Measurements from ENCODE around the gene ASB6.

The ASB6 gene

GRCh38 chr9:129626625-129627284 is 15.2 kb downstream of the ASB6 start:
- no peak for DNase-seq (ENCODE audit: low read depth in 2 of 2)

DNA sequence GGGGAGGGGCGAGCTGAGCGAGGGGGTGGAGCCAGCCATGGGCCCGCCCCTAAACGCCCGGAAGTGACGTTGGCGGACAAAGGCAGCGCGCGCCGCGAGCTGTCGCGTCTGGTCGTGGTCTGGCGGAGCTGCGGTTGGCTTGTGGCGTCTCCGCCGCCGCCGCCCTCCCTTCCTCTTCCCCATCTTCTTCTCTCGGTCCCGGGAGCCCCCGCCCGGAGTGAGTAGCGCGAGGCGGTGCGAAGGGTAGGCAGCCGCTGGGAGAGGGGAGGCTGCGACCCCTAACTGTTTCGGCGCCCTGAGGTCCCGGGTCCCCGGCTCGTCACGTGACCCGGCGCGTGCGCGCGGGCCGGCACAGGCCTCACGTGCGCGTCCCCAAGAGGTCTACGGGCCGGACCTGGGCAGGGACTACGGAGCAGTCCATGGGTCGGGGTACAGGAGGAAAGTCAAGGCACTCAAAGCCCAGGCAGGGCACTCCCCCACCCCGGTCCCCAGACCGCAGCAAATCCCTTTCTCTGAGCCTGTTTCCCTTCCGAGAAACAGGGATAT is 15.8 kb downstream of the ASB6 start, which contains the start of gene NTMT1:
Gene NTMT1 (plus strand): TSS at position 85 of the 546 bp plus-strand sequence. CDS start 6,541 bp downstream, outside the sequence.
- DNase-seq (ENCODE audit: low read depth in 2 of 2) = peak; percentile 84 to 88

- DNase-seq (ENCODE audit: low read depth in 2 of 2) = no peak
These were observed 17.0 kb downstream of the ASB6 start for GRCh38 chr9:129624947-129625346.

DNA sequence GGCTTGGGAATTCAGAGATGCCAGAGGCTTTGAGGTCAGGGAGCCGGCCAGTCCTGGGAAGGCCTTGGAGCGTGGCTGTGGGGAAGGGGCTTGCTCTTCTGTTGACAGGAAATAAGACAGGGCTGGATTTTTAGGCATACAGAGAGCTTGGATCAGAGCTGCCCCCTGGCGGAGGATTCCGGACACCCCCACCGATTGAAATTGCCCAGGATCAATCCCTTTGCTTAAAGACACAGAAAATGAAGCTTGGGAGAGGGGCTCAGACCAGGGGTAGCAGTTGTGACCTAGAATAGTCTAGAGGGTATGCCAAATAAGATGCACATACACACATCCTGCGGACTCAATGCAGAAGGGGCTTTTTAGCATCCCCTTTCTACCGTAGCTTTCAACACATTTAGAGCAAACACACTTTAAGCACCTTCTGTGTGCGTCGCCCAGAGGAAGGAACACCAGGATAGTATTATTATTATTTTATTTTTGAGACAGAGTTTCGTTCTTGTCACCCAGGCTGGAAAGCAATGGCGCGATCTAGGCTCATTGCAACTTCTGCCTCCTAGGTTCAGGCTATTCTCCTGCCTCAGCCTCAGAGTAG is 17.7 kb downstream of the ASB6 start:
- DNase-seq (ENCODE audit: low read depth in 2 of 2) = peak; percentile 56 to 71

- DNase-seq (ENCODE audit: low read depth in 2 of 2) = no peak
These were observed 18.6 kb downstream of the ASB6 start for GRCh38 chr9:129623331-129623730.

DNA sequence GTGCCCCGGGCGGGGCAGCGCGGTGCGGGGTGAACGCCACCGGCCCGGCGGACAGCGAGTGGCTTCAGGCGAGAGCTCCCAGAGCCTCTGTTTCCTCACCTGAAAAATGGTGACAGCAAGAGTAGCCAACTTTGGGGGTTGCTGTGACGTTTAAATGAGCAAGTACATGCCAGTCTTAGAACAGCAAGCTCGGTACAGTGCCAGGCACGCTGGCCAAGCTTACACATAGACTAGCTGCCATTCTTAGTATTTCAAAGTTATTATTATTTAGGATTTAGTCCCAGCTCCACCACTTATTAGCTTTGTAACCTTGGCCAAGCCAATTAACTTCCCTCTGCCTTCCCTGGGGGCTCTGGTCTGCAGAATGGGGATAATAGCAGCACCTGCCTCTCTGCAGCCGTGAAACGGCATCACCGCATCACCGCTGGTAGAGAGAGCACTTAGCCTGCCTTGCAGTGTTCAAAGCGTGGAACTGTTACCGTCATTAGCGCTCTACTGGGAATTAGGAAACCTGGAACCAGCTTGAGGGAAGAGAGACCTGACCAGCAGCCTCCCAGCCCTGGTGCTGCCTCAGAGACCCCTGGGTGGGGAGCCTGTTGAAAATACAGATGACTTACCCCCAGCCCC is 21.2 kb downstream of the ASB6 start, which contains the start of gene C9orf50:
Gene C9orf50 (minus strand): TSS at position 433 of the 627 bp plus-strand sequence. CDS start 527 bp downstream, outside the sequence.
- DNase-seq (ENCODE audit: low read depth in 2 of 2) = no peak

GRCh38 chr9:129619787-129620668 is 21.9 kb downstream of the ASB6 start:
- DNase-seq (ENCODE audit: low read depth in 2 of 2) = no peak

GRCh38 chr9:129617167-129617566 is 24.8 kb downstream of the ASB6 start:
- no peak for DNase-seq (ENCODE audit: low read depth in 2 of 2)

- DNase-seq (ENCODE audit: low read depth in 2 of 2) = no peak
These were observed 26.3 kb downstream of the ASB6 start for GRCh38 chr9:129615407-129616285.

DNA sequence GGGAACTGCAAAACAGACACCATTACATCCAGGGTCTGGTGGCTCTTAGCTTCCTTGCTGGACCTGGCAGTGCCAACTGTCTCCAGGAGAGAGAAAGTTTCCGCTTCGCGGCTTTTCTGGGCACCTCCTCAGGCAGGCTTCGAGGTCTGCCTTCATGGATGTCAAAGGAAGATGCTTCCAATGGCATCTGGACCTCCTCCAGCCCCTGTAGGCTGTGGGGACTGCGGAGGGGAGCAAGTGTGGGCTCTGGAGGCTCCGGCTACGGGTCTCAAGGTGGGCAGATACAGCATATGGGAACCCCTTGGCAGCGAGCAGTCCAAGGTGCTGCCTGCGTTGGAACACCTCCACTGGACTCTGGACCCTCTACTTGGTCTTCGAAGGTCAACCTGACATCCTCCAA is 27.0 kb downstream of the ASB6 start:
- DNase-seq (ENCODE audit: low read depth in 2 of 2) = no peak

DNA sequence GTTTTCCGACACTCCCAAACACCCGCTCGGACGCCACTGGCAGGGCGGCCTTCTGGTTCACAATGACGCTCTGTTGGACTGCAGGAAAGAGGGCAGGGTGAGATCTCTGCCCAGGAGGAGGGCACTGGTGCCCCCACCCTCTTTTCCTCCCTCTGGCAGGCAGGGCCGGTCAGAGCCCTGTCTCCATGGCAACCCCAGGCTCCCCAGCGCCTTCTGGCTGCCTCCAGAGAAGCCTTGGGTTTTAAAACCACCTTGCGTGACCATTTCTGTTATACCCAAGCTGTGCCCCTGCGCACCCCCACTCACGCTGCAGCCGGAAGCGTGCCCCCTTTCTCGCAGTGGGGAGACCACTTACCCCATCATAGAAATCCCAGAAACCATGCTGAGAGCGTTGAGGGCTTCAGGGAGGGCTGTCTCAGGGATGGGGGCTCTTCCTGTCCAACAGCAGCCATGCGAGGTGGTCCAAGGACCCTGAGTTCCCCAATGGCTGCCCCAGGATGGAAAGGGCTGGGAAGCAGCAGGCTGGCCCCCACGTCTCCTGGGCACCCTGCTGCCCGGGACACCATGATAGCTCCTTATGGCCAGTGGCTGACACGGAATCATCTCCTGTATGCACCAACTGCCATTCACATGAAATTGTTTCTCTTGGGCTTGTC is 28.3 kb downstream of the ASB6 start:
- no peak for DNase-seq (ENCODE audit: low read depth in 2 of 2)

GRCh38 chr9:129612815-129613519 is 29.0 kb downstream of the ASB6 start:
- no peak for DNase-seq (ENCODE audit: low read depth in 2 of 2)

DNA sequence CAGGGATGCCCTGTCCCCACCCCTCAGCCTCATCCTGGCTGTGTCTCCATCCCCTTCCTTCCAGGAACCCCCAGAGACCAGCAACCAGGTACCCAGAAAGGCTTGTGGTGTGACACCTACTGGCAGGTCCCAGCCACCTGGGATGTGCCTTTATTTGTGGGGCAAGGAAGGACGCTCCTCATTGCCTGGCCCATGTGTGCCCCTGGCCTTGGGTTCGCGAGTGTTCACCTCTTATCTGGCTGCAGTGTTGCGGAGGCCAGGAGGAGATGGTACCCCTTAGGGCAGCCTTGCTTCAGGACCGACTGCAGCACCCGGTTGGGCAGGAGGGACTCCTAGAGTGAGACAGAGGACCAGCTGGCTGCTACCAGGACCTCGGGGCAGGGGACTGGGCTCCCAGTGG is 29.8 kb downstream of the ASB6 start:
- DNase-seq (ENCODE audit: low read depth in 2 of 2) = no peak

DNA sequence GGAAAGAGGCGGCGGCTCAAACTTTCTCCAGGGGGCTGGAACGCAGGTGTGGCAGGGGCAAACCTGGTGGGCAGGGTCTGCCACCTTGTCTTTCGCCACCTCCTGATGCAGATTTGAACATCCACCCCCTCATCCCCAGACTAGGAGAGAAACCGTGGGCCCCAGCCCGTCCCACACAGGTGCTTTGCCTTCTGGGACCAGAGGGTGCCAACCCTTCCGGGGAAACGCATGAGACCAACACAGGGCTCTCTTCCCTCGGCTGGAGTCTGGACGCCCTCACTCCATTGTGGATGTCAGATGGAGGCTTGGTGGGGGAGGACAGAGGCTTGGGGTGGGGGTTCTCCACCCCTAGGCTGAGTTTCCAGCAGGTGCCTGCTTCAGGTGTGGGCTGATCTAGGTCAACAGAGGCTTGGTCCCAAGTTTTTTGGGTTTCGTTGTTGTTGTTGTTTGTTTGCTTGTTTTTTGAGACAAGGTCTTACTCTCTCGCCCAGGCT is 30.6 kb downstream of the ASB6 start:
- no peak for DNase-seq (ENCODE audit: low read depth in 2 of 2)

- DNase-seq (ENCODE audit: low read depth in 2 of 2) = peak; percentile 63 to 65
These were observed 31.3 kb downstream of the ASB6 start for GRCh38 chr9:129610473-129611306.

GRCh38 chr9:129610213-129610472 is 31.8 kb downstream of the ASB6 start:
- DNase-seq (ENCODE audit: low read depth in 2 of 2) = no peak

DNA sequence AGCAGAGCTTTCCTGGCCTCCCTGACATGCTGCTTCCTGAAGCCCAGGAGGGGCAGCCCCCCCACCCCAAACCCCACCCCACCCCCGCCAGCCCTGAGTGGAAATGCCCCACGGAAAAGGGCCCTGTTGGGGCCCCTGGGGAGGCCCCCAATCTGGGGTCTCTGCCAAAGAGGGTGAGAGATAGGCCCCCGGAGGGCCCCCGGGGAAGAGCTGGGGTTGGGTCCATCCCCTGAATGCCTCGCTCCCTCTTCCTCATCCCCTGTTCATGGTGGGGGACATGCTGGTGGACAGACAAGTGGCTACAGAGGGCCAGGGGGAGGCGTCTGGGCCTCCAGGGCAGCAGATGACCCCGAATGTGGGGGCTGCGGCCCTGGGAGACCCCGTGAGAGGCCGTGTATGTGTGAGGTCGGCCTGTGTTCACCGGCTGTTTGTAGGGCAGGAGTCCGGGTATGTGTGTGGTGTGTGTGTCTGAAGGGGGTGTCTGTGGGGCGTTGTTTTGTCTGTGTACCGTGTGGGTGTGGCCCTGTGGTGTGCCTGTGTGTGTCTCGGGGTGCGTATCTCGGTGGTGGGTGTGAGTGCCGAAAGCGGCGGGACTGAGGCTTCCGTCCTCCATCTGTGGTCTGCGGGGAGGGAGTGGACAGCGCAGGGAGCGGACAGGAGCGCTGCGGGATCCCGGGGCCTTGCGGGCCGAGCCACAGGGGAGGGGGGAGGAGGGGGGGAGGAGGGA is 32.3 kb downstream of the ASB6 start:
- no peak for DNase-seq (ENCODE audit: low read depth in 2 of 2)

All from stimulated activated CD8-positive, alpha-beta memory T cell treated with anti-CD3 and anti-CD28 coated beads, Interleukin-2, amount 100 ng/mL, for 48 hours (primary cell).